HepG2 (cell line): ENCODE measurements around the gene CLEC3A. TPM values are rescaled to one million over a fixed set of nuclear protein-coding genes. Genes with fewer than 3 reads are reported as not detected.

ENCODE experiments used
- ATAC-seq: fragments of 200-7000 bp; cut with Tn5 transposase; 3 replicates; pipeline ENCODE4 v1.9.1; 2020; ENCODE audit warnings: mild to moderate bottlenecking, moderate library complexity
- BruUV-seq: library from RNA; stranded (reverse); fragments of 400-500 nt; replicated peaks from 2 replicates; lab custom pipeline; 2021; lab: Mats Ljungman, UMichigan
- CTCF ChIA-PET: fragments of 300-600 bp; formaldehyde crosslinking; extraction: SDS; loops from one replicate; lab custom pipeline; 2021; ENCODE audit warnings: low total read pairs, inconsistent platforms, low intra/inter-chr PET ratio; lab: Yijun Ruan, JAX
- POLR2A ChIA-PET: fragments of 350-600 bp; sonication (Branson Sonifier 250); formaldehyde crosslinking; loops from one replicate; lab custom pipeline; 2020; ENCODE audit warnings: antibody characterized with exemption, inconsistent platforms; lab: Yijun Ruan, JAX
- DNase-seq: peaks from one replicate; pipeline ENCODE4 v3.0.0-alpha.2; 2015; ENCODE audit warnings: low spot score
- FAIRE-seq: peaks from 3 replicates; lab custom pipeline; 2011; peaks lifted over from hg19 to GRCh38; lab: Jason Lieb, UNC
- H2AFZ ChIP-seq: one replicate; pipeline ENCODE4 v1.6.1; 2011; ENCODE audit warnings: low read length, inconsistent platforms
- H3K27ac ChIP-seq: fragments of 300-600 bp; 3 replicates; pipeline ENCODE4 v1.8.0; 2011; ENCODE audit warnings: mixed run types, mild to moderate bottlenecking, mixed read lengths, low read length, inconsistent platforms; ENCODE audit not compliant: insufficient read depth; ENCODE audit errors: extremely low read length
- H3K27me3 ChIP-seq, 2 experiments: fragments of 200-600 bp in 1 of 2; 2 replicates in 1 of 2; 3 replicates in 1 of 2; pipeline versions ENCODE4 v1.6.0 to v1.8.0; 2011; ENCODE audit warnings: low read length in 2 of 2, mild to moderate bottlenecking in 2 of 2, moderate library complexity in 2 of 2, inconsistent platforms in 1 of 2; ENCODE audit not compliant: insufficient read depth in 2 of 2, control insufficient read depth in 1 of 2
- H3K36me3 ChIP-seq, 2 experiments: fragments of 200-600 bp in 1 of 2; replicated peaks in 1 of 2; 2 replicates in 1 of 2; 3 replicates in 1 of 2; pipeline versions ENCODE4 v1.5.1 to v1.8.0; 2011; ENCODE audit warnings: low read length in 2 of 2, inconsistent platforms in 1 of 2; ENCODE audit not compliant: insufficient read depth in 2 of 2, control insufficient read depth in 1 of 2
- H3K4me1 ChIP-seq: 2 replicates; pipeline ENCODE4 v1.5.1; 2012; ENCODE audit warnings: low read length, inconsistent platforms; ENCODE audit not compliant: insufficient read depth
- H3K4me2 ChIP-seq: 2 replicates; pipeline ENCODE4 v1.6.0; 2011; ENCODE audit warnings: low read depth, low read length, inconsistent platforms
- H3K4me3 ChIP-seq, 3 experiments: fragments of 200-600 bp in 1 of 3; sonication (generic), shearing (Covaris generic) in 1 of 3; replicated peaks in 1 of 3; 2 replicates each; pipeline ENCODE4 v1.5.1; 2011 to 2016; ENCODE audit warnings: low read length in 3 of 3, inconsistent platforms in 2 of 3, low read depth in 2 of 3, mild to moderate bottlenecking in 2 of 3, control low read depth in 1 of 3, mixed read lengths in 1 of 3; ENCODE audit not compliant: insufficient read depth in 1 of 3
- H3K79me2 ChIP-seq: one replicate; pipeline ENCODE4 v1.6.1; 2011; ENCODE audit warnings: low read length, inconsistent platforms; ENCODE audit not compliant: insufficient read depth
- H3K9ac ChIP-seq: 2 replicates; pipeline ENCODE4 v1.6.0; 2011; ENCODE audit warnings: mild to moderate bottlenecking, low read depth, low read length, inconsistent platforms; ENCODE audit not compliant: insufficient read depth
- H3K9me3 ChIP-seq: 2 replicates; pipeline ENCODE4 v1.5.1; 2012; ENCODE audit warnings: mild to moderate bottlenecking, low read length
- H4K20me1 ChIP-seq: 2 replicates; pipeline ENCODE4 v1.6.0; 2011; ENCODE audit warnings: inconsistent platforms, mild to moderate bottlenecking, low read length, moderate library complexity; ENCODE audit not compliant: insufficient read depth
- ATF7 ChIP-seq, 2 experiments: fragments of 450-650 bp in 1 of 2; sonication (generic) in 1 of 2; formaldehyde crosslinking in 1 of 2; IDR thresholded peaks; 2 replicates each; pipeline versions ENCODE4 v1.4.0 to v1.6.1; 2016 to 2020; ENCODE audit warnings: antibody characterized with exemption in 1 of 2, mild to moderate bottlenecking in 1 of 2, missing genetic modification reagents in 1 of 2
- BORCS8-MEF2B ChIP-seq: sonication (generic); formaldehyde crosslinking; IDR thresholded peaks from 2 replicates; pipeline ENCODE4 v1.8.0; 2022; ENCODE audit warnings: mild to moderate bottlenecking, missing genetic modification reagents
- CHD4 ChIP-seq: fragments of 200-600 bp; sonication (generic); IDR thresholded peaks from 2 replicates; pipeline ENCODE4 v1.7.0; 2017; ENCODE audit warnings: mild to moderate bottlenecking, low read length, borderline replicate concordance
- DNMT1 ChIP-seq: sonication (generic); formaldehyde crosslinking; IDR thresholded peaks from 2 replicates; pipeline ENCODE4 v1.5.1; 2020; ENCODE audit warnings: mild to moderate bottlenecking, missing genetic modification reagents
- ETV5 ChIP-seq: IDR thresholded peaks from 2 replicates; pipeline ENCODE4 v1.6.1; 2018; ENCODE audit warnings: missing biosample characterization, missing genetic modification reagents, inconsistent platforms, borderline replicate concordance
- HHEX ChIP-seq: IDR thresholded peaks from 2 replicates; pipeline ENCODE4 v1.6.1; 2016; ENCODE audit warnings: control low read depth
- MAFK ChIP-seq, 2 experiments: IDR thresholded peaks in 1 of 2; conservative IDR thresholded peaks in 1 of 2; 2 replicates each; pipeline ENCODE4 v1.6.1; 2011; ENCODE audit warnings: improper control_type of control experiment in 2 of 2, low read length in 2 of 2
- SMAD9 ChIP-seq: sonication (generic); formaldehyde crosslinking; IDR thresholded peaks from 2 replicates; pipeline ENCODE4 v1.5.1; 2020; ENCODE audit warnings: mild to moderate bottlenecking, missing genetic modification reagents
- SYNCRIP ChIP-seq: fragments of 200-400 bp; formaldehyde crosslinking; IDR thresholded peaks from 2 replicates; pipeline ENCODE4 v1.6.1; 2018; ENCODE audit warnings: mild to moderate bottlenecking, low read depth, low read length; ENCODE audit not compliant: insufficient read depth
- TCF12 ChIP-seq, 2 experiments: fragments of 450-650 bp in 1 of 2; sonication (generic) in 1 of 2; formaldehyde crosslinking in 1 of 2; IDR thresholded peaks; 2 replicates each; pipeline versions ENCODE4 v1.6.1 to v1.8.0; 2017 to 2022; ENCODE audit warnings: antibody characterized with exemption in 1 of 2, mild to moderate bottlenecking in 1 of 2, missing genetic modification reagents in 1 of 2, moderate library complexity in 1 of 2
- ZNF251 ChIP-seq: sonication (generic); formaldehyde crosslinking; IDR thresholded peaks from 2 replicates; pipeline ENCODE4 v1.9.0; 2021; ENCODE audit warnings: mild to moderate bottlenecking, missing genetic modification reagents
- ZNF253 ChIP-seq: sonication (generic); formaldehyde crosslinking; IDR thresholded peaks from 2 replicates; pipeline ENCODE4 v1.8.0; 2022; ENCODE audit warnings: mild to moderate bottlenecking, missing genetic modification reagents, borderline replicate concordance
- ZNF552 ChIP-seq: sonication (generic); formaldehyde crosslinking; IDR thresholded peaks from 2 replicates; pipeline ENCODE4 v1.9.0; 2022; ENCODE audit warnings: missing genetic modification reagents, mild to moderate bottlenecking, borderline replicate concordance
- ZNF556 ChIP-seq: sonication (generic); formaldehyde crosslinking; IDR thresholded peaks from 2 replicates; pipeline ENCODE4 v1.4.0; 2020; ENCODE audit warnings: mild to moderate bottlenecking, missing genetic modification reagents, borderline replicate concordance
- ZNF564 ChIP-seq: sonication (generic); formaldehyde crosslinking; IDR thresholded peaks from 2 replicates; pipeline ENCODE4 v1.8.1; 2023; ENCODE audit warnings: mild to moderate bottlenecking, missing genetic modification reagents
- WGBS: methylation state at CpG from one replicate; pipeline ENCODE4 v1.1.6; 2017; ENCODE audit warnings: low lambda C conversion rate; 5-methylcytosine and 5-hydroxymethylcytosine counted together
- in situ Hi-C: cut with HindIII; loops from 2 replicates; pipeline ENCODE4 v1.10.0; 2017; ENCODE audit warnings: low pct_unique_long_range_greater_than_20kb; ENCODE audit not compliant: extremely low pct_ligation_motif_present
- intact Hi-C: fragments of 100-400 bp; cut with micrococcal nuclease; formaldehyde crosslinking; loops from one replicate; pipeline ENCODE4 v1.10.0; 2022; ENCODE audit not compliant: unreplicated experiment
- polyA plus RNA-seq, 8 experiments: library from polyadenylated mRNA; depleted of rRNA in 3 of 8; stranded (reverse) in 7 of 8; unstranded in 1 of 8; fragments of >200 nt; fragmentation: Illumina TruSeq in 4 of 8; extraction: Trizol in 4 of 8; gene quantifications; 2 replicates each; pipeline versions ENCODE4 v1.2.1 to v1.2.3, GENCODE V29; 2011 to 2016; ENCODE audit warnings: low read depth in 4 of 8, missing spikeins in 1 of 8, mixed read lengths in 1 of 8; ENCODE audit not compliant: insufficient read depth in 1 of 8
- total RNA-seq, 5 experiments: library from RNA; depleted of rRNA; stranded (reverse); fragments of >200 nt; fragmentation: Illumina TruSeq; extraction: Trizol; gene quantifications; 2 replicates each; pipeline ENCODE4 v1.2.3, GENCODE V29; 2016; ENCODE audit warnings: low read depth in 1 of 5
- TF ChIP-seq, protein P1 (sequence below): IDR thresholded peaks from 2 replicates; pipeline ENCODE4 v1.6.1; 2012; ENCODE audit warnings: low read length, improper control_type of control experiment
- TF ChIP-seq, protein P2 (sequence below): IDR thresholded peaks from 2 replicates; pipeline ENCODE4 v1.6.1; 2016; ENCODE audit warnings: low read depth, control low read depth

CLEC3A gene
- total and polyA plus RNA-seq, 2 of the 13 experiments (the other 11 are each of a cell fraction or from before 2014, with no cell fraction given), result not detected

DNA sequence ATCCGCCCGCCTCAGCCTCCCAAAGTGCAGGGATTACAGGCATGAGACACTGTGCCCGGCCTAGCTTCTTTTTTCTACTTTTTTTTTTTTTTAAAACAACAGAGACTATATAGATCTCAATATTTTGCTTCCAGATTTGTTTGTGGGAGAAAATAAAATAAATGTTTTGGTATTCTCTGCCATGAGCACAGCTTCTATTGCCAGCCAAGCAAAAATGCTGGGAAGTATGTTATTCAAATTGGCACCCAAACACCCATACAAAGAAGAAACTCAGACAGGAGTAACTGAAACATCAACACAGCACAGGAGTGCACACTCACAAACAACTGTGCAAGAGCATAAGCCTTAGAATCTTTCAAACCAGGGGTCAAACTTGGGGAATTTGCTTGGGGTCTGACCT is 37.2 kb upstream of the CLEC3A start (continued):
- TF ChIP-seq ZNF556 (CRISPR knock-in tag) (no peak), ATF7 (IDR thresholded peaks at IDR 0.05) (no peak), ATF7 (CRISPR knock-in tag; IDR thresholded peaks at IDR 0.05) (no peak)

DNA sequence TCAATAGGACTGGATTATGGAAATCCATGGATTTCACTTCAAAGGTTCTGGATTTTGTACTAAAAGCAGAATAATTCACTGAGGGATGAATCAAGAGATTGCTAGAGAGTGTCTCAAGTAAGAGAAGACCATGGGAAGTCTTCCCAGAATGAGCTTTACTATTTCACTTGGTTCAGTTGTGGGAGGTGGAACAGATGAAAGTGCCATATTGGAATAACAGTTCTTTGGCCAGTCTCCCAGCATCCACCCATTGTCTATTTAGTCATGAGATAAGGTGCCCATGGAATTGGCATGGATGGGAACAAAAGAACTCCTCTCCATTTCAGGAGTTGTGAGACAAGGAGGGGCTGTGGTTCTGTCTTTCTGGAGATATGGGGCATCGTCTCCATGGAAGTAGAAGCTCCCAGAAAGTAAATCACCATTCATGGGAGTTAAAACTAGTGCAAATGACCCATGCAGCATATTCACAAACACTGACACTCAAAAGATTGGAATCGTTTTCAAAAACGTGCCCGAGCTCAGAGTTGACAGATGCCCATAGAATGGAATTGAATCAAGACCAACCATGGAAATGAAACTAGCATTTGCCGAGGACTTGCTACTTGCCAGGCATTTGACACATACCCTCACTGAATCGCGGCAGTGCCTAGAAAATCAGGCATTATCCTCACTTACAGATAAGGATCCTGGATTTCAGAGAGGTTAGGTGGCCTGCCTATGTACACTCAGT is 36.2 kb upstream of the CLEC3A start:
- CTCF ChIA-PET, result no interaction called here
- no peak overlapping the region for H3K9ac ChIP-seq
- FAIRE-seq (no peak), ATAC-seq (no peak), DNase-seq (no peak)
- no peak overlapping the region for H3K4me3 ChIP-seq
- no peak overlapping the region for H3K27ac ChIP-seq
- POLR2A ChIA-PET, result no interaction called here
- H3K27me3 ChIP-seq, result peaks cover 0 to 14% of the 10 kb centered on the region in 2 experiments; a peak in 2 of 5 replicates
- no peak overlapping the region for H3K4me2 ChIP-seq
- no peaks in the 10 kb centered on the region for H3K9me3 ChIP-seq
- no TSS peak for BruUV-seq
- H2AFZ ChIP-seq, result no peak overlapping the region
- 19% methylated on average over 7 of the region's 7 CpGs for WGBS
- no peaks in the 10 kb centered on the region for H3K79me2 ChIP-seq
- intact Hi-C loops, result no loop called here
- no peaks in the 10 kb centered on the region for H3K36me3 ChIP-seq
- TF ChIP-seq CHD4, result no peak
- TF ChIP-seq, protein P1, sequence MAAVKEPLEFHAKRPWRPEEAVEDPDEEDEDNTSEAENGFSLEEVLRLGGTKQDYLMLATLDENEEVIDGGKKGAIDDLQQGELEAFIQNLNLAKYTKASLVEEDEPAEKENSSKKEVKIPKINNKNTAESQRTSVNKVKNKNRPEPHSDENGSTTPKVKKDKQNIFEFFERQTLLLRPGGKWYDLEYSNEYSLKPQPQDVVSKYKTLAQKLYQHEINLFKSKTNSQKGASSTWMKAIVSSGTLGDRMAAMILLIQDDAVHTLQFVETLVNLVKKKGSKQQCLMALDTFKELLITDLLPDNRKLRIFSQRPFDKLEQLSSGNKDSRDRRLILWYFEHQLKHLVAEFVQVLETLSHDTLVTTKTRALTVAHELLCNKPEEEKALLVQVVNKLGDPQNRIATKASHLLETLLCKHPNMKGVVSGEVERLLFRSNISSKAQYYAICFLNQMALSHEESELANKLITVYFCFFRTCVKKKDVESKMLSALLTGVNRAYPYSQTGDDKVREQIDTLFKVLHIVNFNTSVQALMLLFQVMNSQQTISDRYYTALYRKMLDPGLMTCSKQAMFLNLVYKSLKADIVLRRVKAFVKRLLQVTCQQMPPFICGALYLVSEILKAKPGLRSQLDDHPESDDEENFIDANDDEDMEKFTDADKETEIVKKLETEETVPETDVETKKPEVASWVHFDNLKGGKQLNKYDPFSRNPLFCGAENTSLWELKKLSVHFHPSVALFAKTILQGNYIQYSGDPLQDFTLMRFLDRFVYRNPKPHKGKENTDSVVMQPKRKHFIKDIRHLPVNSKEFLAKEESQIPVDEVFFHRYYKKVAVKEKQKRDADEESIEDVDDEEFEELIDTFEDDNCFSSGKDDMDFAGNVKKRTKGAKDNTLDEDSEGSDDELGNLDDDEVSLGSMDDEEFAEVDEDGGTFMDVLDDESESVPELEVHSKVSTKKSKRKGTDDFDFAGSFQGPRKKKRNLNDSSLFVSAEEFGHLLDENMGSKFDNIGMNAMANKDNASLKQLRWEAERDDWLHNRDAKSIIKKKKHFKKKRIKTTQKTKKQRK, result no peak
- no peak for TF ChIP-seq ZNF253 (CRISPR knock-in tag)
- TF ChIP-seq ZNF251 (CRISPR knock-in tag), result no peak
- no peak for TF ChIP-seq ETV5
- no peak for TF ChIP-seq SYNCRIP
- no peak for TF ChIP-seq BORCS8-MEF2B (CRISPR knock-in tag)
- TF ChIP-seq HHEX (CRISPR knock-in tag), result no peak
- no peak for TF ChIP-seq ZNF552
- TF ChIP-seq SMAD9 (CRISPR knock-in tag), result no peak
- TF ChIP-seq ZNF564 (CRISPR knock-in tag), result no peak
- TF ChIP-seq, protein P2, sequence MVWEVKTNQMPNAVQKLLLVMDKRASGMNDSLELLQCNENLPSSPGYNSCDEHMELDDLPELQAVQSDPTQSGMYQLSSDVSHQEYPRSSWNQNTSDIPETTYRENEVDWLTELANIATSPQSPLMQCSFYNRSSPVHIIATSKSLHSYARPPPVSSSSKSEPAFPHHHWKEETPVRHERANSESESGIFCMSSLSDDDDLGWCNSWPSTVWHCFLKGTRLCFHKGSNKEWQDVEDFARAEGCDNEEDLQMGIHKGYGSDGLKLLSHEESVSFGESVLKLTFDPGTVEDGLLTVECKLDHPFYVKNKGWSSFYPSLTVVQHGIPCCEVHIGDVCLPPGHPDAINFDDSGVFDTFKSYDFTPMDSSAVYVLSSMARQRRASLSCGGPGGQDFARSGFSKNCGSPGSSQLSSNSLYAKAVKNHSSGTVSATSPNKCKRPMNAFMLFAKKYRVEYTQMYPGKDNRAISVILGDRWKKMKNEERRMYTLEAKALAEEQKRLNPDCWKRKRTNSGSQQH (CRISPR knock-in tag), result no peak
- TF ChIP-seq TCF12 (IDR thresholded peaks at IDR 0.05), result no peak
- no peak for TF ChIP-seq TCF12 (CRISPR knock-in tag; IDR thresholded peaks at IDR 0.05)
- TF ChIP-seq DNMT1 (CRISPR knock-in tag), result no peak
- no peak for TF ChIP-seq MAFK (conservative IDR thresholded peaks at IDR 0.05 in 1 of 2, IDR thresholded peaks at IDR 0.05 in 1 of 2; ENCODE audit: low read length in 2 of 2)
- in situ Hi-C loops, result no loop called here
- H4K20me1 ChIP-seq, result no peaks in the 10 kb centered on the region
- no peaks in the 10 kb centered on the region for H3K4me1 ChIP-seq
